ENCODE data around the gene EXOC7.

The EXOC7 gene

GRCh38 chr17:76138234-76138895, 34.8 kb upstream of the EXOC7 start:
- DNase-seq = no peak

- no peak for DNase-seq
Observed at GRCh38 chr17:76137351-76138233, 34.0 kb upstream of the EXOC7 start.

- DNase-seq = no peak
Observed at GRCh38 chr17:76137001-76137350, 33.4 kb upstream of the EXOC7 start.

GRCh38 chr17:76136276-76137000, 32.9 kb upstream of the EXOC7 start:
- no peak for DNase-seq

GRCh38 chr17:76135810-76136188, 32.2 kb upstream of the EXOC7 start:
- DNase-seq = no peak

- no peak for DNase-seq
Observed at GRCh38 chr17:76134911-76135809, 31.6 kb upstream of the EXOC7 start.

GRCh38 chr17:76132574-76133338, 29.2 kb upstream of the EXOC7 start:
- DNase-seq = no peak

- no peak for DNase-seq
Observed at GRCh38 chr17:76131692-76132573, 28.3 kb upstream of the EXOC7 start.

- no peak for DNase-seq
Observed at GRCh38 chr17:76131051-76131691, 27.6 kb upstream of the EXOC7 start.

GRCh38 chr17:76130473-76130872, 26.9 kb upstream of the EXOC7 start:
- DNase-seq = no peak

- DNase-seq = no peak
Observed at GRCh38 chr17:76125922-76126321, 22.3 kb upstream of the EXOC7 start.

GRCh38 chr17:76125391-76125675, 21.7 kb upstream of the EXOC7 start:
- no peak for DNase-seq

- DNase-seq = peak; percentile 12
Observed at GRCh38 chr17:76124582-76125390, 21.2 kb upstream of the EXOC7 start.

- no peak for DNase-seq
Observed at GRCh38 chr17:76123749-76124581, 20.4 kb upstream of the EXOC7 start.

- DNase-seq = no peak
Observed at GRCh38 chr17:76123191-76123499, 19.6 kb upstream of the EXOC7 start.

- DNase-seq = no peak
Observed at GRCh38 chr17:76122431-76123190, 19.0 kb upstream of the EXOC7 start.

GRCh38 chr17:76121932-76122430, 18.4 kb upstream of the EXOC7 start:
- DNase-seq = peak; percentile 37

GRCh38 chr17:76120658-76121008, 17.0 kb upstream of the EXOC7 start:
- no peak for DNase-seq
